ENCODE data around the gene CREB3L1. TPM values are rescaled to one million over a fixed set of nuclear protein-coding genes. Genes with fewer than 3 reads are reported as not detected.

The CREB3L1 gene
- total and polyA plus RNA-seq, 2 of the 13 experiments (the other 11 are each of a cell fraction or from before 2014, with no cell fraction given) = not detected

DNA sequence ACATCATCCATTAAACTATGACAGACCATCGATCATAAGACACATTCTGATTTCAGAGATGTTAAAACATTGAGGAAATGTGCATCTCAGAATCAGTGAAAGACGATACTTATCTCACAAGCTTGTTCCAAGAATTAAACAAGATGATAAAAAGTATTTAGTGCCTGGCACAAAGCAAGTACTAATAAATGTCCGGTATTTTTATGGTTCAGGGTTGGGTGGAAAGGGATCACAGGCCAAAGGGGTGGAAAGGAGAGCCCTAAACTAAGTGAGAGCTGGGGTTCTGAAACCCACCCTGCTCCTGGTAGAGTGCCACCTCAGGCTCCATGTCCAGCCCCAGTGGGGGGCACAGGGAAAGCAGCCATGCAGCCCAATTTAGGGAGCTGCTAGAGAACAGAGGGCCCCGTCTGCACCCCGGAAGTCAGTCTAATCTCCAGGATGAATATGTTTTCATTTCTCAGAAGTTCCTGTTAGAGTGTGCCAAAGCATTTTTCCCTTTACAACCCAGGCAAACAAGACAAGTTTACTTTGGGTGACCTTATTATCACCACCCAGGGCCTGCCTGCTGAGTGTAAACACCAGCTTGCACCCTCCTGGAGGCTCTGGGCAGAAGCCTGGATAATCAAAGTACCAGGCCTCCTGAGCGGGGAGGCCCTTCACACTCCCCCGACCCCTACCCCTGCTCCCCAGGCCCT is 3.8 kb upstream of the CREB3L1 start (continued):
- TF ChIP-seq, protein P1, sequence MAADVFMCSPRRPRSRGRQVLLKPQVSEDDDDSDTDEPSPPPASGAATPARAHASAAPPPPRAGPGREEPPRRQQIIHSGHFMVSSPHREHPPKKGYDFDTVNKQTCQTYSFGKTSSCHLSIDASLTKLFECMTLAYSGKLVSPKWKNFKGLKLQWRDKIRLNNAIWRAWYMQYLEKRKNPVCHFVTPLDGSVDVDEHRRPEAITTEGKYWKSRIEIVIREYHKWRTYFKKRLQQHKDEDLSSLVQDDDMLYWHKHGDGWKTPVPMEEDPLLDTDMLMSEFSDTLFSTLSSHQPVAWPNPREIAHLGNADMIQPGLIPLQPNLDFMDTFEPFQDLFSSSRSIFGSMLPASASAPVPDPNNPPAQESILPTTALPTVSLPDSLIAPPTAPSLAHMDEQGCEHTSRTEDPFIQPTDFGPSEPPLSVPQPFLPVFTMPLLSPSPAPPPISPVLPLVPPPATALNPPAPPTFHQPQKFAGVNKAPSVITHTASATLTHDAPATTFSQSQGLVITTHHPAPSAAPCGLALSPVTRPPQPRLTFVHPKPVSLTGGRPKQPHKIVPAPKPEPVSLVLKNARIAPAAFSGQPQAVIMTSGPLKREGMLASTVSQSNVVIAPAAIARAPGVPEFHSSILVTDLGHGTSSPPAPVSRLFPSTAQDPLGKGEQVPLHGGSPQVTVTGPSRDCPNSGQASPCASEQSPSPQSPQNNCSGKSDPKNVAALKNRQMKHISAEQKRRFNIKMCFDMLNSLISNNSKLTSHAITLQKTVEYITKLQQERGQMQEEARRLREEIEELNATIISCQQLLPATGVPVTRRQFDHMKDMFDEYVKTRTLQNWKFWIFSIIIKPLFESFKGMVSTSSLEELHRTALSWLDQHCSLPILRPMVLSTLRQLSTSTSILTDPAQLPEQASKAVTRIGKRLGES (CRISPR knock-in tag; IDR thresholded peaks at IDR 0.05; ENCODE audit: borderline replicate concordance) = no peak
- TF ChIP-seq, protein P2, sequence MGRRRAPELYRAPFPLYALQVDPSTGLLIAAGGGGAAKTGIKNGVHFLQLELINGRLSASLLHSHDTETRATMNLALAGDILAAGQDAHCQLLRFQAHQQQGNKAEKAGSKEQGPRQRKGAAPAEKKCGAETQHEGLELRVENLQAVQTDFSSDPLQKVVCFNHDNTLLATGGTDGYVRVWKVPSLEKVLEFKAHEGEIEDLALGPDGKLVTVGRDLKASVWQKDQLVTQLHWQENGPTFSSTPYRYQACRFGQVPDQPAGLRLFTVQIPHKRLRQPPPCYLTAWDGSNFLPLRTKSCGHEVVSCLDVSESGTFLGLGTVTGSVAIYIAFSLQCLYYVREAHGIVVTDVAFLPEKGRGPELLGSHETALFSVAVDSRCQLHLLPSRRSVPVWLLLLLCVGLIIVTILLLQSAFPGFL (CRISPR knock-in tag; IDR thresholded peaks at IDR 0.05) = no peak
- TF ChIP-seq LCORL (IDR thresholded peaks at IDR 0.05) (no peak), LCORL (CRISPR knock-in tag; IDR thresholded peaks at IDR 0.05) (peak; percentile 85), ZNF230 (CRISPR knock-in tag; IDR thresholded peaks at IDR 0.05) (no peak), NPAS2 (CRISPR knock-in tag; IDR thresholded peaks at IDR 0.05; ENCODE audit: borderline replicate concordance) (no peak), ZNF605 (CRISPR knock-in tag; IDR thresholded peaks at IDR 0.05) (no peak), ZNF136 (CRISPR knock-in tag; IDR thresholded peaks at IDR 0.05; ENCODE audit: low read depth) (no peak), SIN3A (IDR thresholded peaks at IDR 0.05; ENCODE audit: borderline replicate concordance, low read depth, low read length) (no peak; the same call in 1 of the 2 replicates), ZBTB3 (CRISPR knock-in tag; IDR thresholded peaks at IDR 0.05; ENCODE audit: borderline replicate concordance, low read depth) (no peak), HMGA1 (CRISPR knock-in tag; conservative IDR thresholded peaks at IDR 0.05) (no peak), HOXA3 (CRISPR knock-in tag; IDR thresholded peaks at IDR 0.05) (peak; percentile 56; the same call in 1 of the 2 replicates), SOX5 (CRISPR knock-in tag; IDR thresholded peaks at IDR 0.05; ENCODE audit: borderline replicate concordance) (peak; percentile 88), ZNF333 (CRISPR knock-in tag; IDR thresholded peaks at IDR 0.05; ENCODE audit: borderline replicate concordance) (no peak)
- TF ChIP-seq, protein P3, sequence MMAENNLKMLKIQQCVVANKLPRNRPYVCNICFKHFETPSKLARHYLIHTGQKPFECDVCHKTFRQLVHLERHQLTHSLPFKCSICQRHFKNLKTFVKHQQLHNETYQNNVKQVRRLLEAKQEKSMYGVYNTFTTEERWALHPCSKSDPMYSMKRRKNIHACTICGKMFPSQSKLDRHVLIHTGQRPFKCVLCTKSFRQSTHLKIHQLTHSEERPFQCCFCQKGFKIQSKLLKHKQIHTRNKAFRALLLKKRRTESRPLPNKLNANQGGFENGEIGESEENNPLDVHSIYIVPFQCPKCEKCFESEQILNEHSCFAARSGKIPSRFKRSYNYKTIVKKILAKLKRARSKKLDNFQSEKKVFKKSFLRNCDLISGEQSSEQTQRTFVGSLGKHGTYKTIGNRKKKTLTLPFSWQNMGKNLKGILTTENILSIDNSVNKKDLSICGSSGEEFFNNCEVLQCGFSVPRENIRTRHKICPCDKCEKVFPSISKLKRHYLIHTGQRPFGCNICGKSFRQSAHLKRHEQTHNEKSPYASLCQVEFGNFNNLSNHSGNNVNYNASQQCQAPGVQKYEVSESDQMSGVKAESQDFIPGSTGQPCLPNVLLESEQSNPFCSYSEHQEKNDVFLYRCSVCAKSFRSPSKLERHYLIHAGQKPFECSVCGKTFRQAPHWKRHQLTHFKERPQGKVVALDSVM (CRISPR knock-in tag; IDR thresholded peaks at IDR 0.05) = peak; percentile 42; the same call in 1 of the 2 replicates
- TF ChIP-seq, protein P4, sequence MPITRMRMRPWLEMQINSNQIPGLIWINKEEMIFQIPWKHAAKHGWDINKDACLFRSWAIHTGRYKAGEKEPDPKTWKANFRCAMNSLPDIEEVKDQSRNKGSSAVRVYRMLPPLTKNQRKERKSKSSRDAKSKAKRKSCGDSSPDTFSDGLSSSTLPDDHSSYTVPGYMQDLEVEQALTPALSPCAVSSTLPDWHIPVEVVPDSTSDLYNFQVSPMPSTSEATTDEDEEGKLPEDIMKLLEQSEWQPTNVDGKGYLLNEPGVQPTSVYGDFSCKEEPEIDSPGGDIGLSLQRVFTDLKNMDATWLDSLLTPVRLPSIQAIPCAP (CRISPR knock-in tag; IDR thresholded peaks at IDR 0.05; ENCODE audit: low read depth) = no peak
- TF ChIP-seq, protein P5, sequence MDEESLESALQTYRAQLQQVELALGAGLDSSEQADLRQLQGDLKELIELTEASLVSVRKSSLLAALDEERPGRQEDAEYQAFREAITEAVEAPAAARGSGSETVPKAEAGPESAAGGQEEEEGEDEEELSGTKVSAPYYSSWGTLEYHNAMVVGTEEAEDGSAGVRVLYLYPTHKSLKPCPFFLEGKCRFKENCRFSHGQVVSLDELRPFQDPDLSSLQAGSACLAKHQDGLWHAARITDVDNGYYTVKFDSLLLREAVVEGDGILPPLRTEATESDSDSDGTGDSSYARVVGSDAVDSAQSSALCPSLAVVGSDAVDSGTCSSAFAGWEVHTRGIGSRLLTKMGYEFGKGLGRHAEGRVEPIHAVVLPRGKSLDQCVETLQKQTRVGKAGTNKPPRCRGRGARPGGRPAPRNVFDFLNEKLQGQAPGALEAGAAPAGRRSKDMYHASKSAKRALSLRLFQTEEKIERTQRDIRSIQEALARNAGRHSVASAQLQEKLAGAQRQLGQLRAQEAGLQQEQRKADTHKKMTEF (CRISPR knock-in tag; IDR thresholded peaks at IDR 0.05) = peak; percentile 77; the same call in 1 of the 2 replicates
- TF ChIP-seq, protein P6, sequence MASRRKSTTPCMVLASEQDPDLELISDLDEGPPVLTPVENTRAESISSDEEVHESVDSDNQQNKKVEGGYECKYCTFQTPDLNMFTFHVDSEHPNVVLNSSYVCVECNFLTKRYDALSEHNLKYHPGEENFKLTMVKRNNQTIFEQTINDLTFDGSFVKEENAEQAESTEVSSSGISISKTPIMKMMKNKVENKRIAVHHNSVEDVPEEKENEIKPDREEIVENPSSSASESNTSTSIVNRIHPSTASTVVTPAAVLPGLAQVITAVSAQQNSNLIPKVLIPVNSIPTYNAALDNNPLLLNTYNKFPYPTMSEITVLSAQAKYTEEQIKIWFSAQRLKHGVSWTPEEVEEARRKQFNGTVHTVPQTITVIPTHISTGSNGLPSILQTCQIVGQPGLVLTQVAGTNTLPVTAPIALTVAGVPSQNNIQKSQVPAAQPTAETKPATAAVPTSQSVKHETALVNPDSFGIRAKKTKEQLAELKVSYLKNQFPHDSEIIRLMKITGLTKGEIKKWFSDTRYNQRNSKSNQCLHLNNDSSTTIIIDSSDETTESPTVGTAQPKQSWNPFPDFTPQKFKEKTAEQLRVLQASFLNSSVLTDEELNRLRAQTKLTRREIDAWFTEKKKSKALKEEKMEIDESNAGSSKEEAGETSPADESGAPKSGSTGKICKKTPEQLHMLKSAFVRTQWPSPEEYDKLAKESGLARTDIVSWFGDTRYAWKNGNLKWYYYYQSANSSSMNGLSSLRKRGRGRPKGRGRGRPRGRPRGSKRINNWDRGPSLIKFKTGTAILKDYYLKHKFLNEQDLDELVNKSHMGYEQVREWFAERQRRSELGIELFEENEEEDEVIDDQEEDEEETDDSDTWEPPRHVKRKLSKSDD (CRISPR knock-in tag; IDR thresholded peaks at IDR 0.05; ENCODE audit: low read depth) = no peak
